ENCODE results near the gene PTRH1.

DNA sequence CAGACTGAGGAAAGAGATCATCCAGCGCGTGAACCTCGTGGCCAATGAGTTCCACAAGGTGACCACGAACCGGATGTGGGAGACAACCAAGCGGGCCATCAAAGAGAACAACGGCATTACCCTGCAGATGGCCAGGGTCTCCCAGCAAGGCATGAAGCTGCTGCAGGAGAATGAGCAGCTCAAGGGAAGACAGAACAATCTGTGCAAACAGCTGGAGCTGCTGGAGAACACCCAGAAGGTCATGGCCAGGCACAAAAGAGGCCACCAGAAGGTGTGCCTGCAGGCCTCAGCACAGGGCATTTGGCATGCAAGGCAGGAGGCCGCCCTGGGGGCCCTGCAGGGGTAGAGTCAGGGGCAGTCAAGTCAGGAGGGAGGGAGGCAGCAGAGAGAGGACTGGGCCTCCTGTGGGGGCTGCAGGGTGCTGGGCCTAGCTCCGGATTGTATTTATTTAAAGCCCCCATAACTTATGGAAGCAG, 4.2 kb downstream of the PTRH1 start:
- TF ChIP-seq, protein P1, sequence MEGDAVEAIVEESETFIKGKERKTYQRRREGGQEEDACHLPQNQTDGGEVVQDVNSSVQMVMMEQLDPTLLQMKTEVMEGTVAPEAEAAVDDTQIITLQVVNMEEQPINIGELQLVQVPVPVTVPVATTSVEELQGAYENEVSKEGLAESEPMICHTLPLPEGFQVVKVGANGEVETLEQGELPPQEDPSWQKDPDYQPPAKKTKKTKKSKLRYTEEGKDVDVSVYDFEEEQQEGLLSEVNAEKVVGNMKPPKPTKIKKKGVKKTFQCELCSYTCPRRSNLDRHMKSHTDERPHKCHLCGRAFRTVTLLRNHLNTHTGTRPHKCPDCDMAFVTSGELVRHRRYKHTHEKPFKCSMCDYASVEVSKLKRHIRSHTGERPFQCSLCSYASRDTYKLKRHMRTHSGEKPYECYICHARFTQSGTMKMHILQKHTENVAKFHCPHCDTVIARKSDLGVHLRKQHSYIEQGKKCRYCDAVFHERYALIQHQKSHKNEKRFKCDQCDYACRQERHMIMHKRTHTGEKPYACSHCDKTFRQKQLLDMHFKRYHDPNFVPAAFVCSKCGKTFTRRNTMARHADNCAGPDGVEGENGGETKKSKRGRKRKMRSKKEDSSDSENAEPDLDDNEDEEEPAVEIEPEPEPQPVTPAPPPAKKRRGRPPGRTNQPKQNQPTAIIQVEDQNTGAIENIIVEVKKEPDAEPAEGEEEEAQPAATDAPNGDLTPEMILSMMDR (IDR thresholded peaks at IDR 0.05) = no peak
- TF ChIP-seq RFX5 (IDR thresholded peaks at IDR 0.05; ENCODE audit: low read length) = no peak
- no peak for TF ChIP-seq CHD2 (IDR thresholded peaks at IDR 0.05; ENCODE audit: low read length, partially characterized antibody)
- TF ChIP-seq JUND (IDR thresholded peaks at IDR 0.05) = no peak
- TF ChIP-seq GABPA (IDR thresholded peaks at IDR 0.05; ENCODE audit: low read depth) = no peak
- TF ChIP-seq TEAD4 (IDR thresholded peaks at IDR 0.05; ENCODE audit: borderline replicate concordance, insufficient read depth) = no peak
- TF ChIP-seq MEF2A (IDR thresholded peaks at IDR 0.05; ENCODE audit: borderline replicate concordance, low read depth) = no peak
